ENCODE data around the gene ASB1. TPM values are rescaled to one million over a fixed set of nuclear protein-coding genes. Genes with fewer than 3 reads are reported as not detected.

The ASB1 gene
- total RNA-seq, 4 donors from 2014 or later, result 7.3 to 19.4 (median 17.2) TPM

GRCh38 chr2:238449241-238449640, 22.5 kb downstream of the ASB1 start:
- TF ChIP-seq CTCF (IDR thresholded peaks at IDR 0.05; ENCODE audit: low read depth), result no peak

GRCh38 chr2:238449909-238450417, 23.2 kb downstream of the ASB1 start:
- no peak for TF ChIP-seq CTCF (IDR thresholded peaks at IDR 0.05; ENCODE audit: low read depth)

GRCh38 chr2:238450440-238450861, 23.7 kb downstream of the ASB1 start:
- TF ChIP-seq CTCF (IDR thresholded peaks at IDR 0.05; ENCODE audit: low read depth), result no peak

- no peak for TF ChIP-seq CTCF (IDR thresholded peaks at IDR 0.05; ENCODE audit: low read depth)
Measured at GRCh38 chr2:238453842-238454241, 27.1 kb downstream of the ASB1 start.

GRCh38 chr2:238456449-238456848, 29.7 kb downstream of the ASB1 start:
- no peak for TF ChIP-seq CTCF (IDR thresholded peaks at IDR 0.05; ENCODE audit: low read depth)

GRCh38 chr2:238456970-238457926, 30.5 kb downstream of the ASB1 start:
- no peak for TF ChIP-seq CTCF (IDR thresholded peaks at IDR 0.05; ENCODE audit: low read depth)

GRCh38 chr2:238457927-238458324, 31.2 kb downstream of the ASB1 start:
- no peak for TF ChIP-seq CTCF (IDR thresholded peaks at IDR 0.05; ENCODE audit: low read depth)
